MM.1S (cell line): ENCODE measurements around the gene HADHB.

Experiments used
- CTCF ChIP-seq: fragments of 300-600 bp; sonication (generic); IDR thresholded peaks from 2 replicates; pipeline ENCODE4 v1.5.1; 2016; ENCODE audit warnings: antibody characterized with exemption, low read length, mixed read lengths
- EZH2 ChIP-seq: fragments of 300-600 bp; sonication (generic); optimal IDR thresholded peaks from 2 replicates; pipeline ENCODE3; 2017; ENCODE audit warnings: low read depth, mild to moderate bottlenecking, antibody characterized with exemption, low read length, mixed read lengths

- TF ChIP-seq CTCF (no peak), EZH2 (no peak)
Observed at GRCh38 chr2:26276484-26277227, 31.9 kb downstream of the HADHB start.
